Vagina (tissue), 2 donors: ENCODE measurements around the gene TRPC1.

Experiments
- CTCF ChIP-seq, 3 experiments: fragments of 450-650 bp in 2 of 3; fragments of 200-600 bp in 1 of 3; sonication (generic) in 1 of 3; IDR thresholded peaks; one replicate each; pipeline ENCODE4 v1.5.1; 2017 to 2019; ENCODE audit warnings: antibody characterized with exemption in 3 of 3, mild to moderate bottlenecking in 2 of 3, moderate library complexity in 2 of 3
- POLR2AphosphoS5 ChIP-seq, 2 donors: sonication (generic); formaldehyde crosslinking; IDR thresholded peaks; one replicate each; pipeline ENCODE4 v1.9.0; 2017; ENCODE audit warnings: antibody characterized with exemption in 2 of 2, mild to moderate bottlenecking in 2 of 2, low read depth in 1 of 2; ENCODE audit not compliant: insufficient read depth in 1 of 2

- TF ChIP-seq POLR2AphosphoS5 (IDR thresholded peaks at IDR 0.05; ENCODE audit: insufficient read depth in 1 of 2, low read depth in 1 of 2) (no peak), CTCF (IDR thresholded peaks at IDR 0.05) (no peak)
Measured at GRCh38 chr3:142726017-142726416, 2.2 kb downstream of the TRPC1 start.
